ENCODE results near the gene IFI44. TPM values are rescaled to one million over a fixed set of nuclear protein-coding genes. Genes with fewer than 3 reads are reported as not detected.

The IFI44 gene
- total RNA-seq, 2 experiments from 2014 or later: 187 to 190 TPM

Other genes starting within 250 kb of the IFI44 start
- not detected for gene PTGFR, start 158.9 kb upstream of the IFI44 start, total RNA-seq
- 100 to 1,000 TPM; 358 to 374 TPM for gene IFI44L, start 29.4 kb upstream of the IFI44 start, total RNA-seq

Measured in activated CD4-positive, alpha-beta T cell treated with anti-CD3 and anti-CD28 coated beads, Interleukin-2, amount 10 ng/mL, durations not matched to agents 7 days and 5 days (primary cell).